OCI-LY3 (cell line): Measurements from ENCODE around the gene KCNMA1.

Experiments
- H2AFZ ChIP-seq: fragments of 200-600, 300-600 bp; shearing (Covaris generic); 2 replicates; pipeline ENCODE4 v1.6.0; 2014; ENCODE audit warnings: antibody characterized with exemption, low read depth, low read length
- H3K27ac ChIP-seq: fragments of 200-600, 300-600 bp; sonication (generic); 2 replicates; pipeline ENCODE4 v1.5.1; 2014; ENCODE audit warnings: mild to moderate bottlenecking, low read length, moderate library complexity, mixed read lengths
- H3K27me3 ChIP-seq: fragments of 200-600, 300-600 bp; sonication (generic); 2 replicates; pipeline ENCODE4 v1.6.1; 2014; ENCODE audit warnings: low read depth, low read length, mixed read lengths
- H3K36me3 ChIP-seq: fragments of 200-600, 300-600 bp; sonication (generic); replicated peaks from 2 replicates; pipeline ENCODE3; 2014; ENCODE audit warnings: low read depth, low read length, mixed read lengths
- H3K4me1 ChIP-seq: fragments of 300-600, 200-600 bp; sonication (generic); 2 replicates; pipeline ENCODE4 v1.6.1; 2014; ENCODE audit warnings: low read length, mixed read lengths
- H3K4me2 ChIP-seq: fragments of 200-600, 300-600 bp; sonication (generic); 2 replicates; pipeline ENCODE4 v1.6.1; 2014; ENCODE audit warnings: low read length, mixed read lengths
- H3K4me3 ChIP-seq: fragments of 300-600, 200-600 bp; sonication (generic); 2 replicates; pipeline ENCODE4 v1.5.1; 2014; ENCODE audit warnings: antibody characterized with exemption, mild to moderate bottlenecking, low read length, moderate library complexity
- H3K79me2 ChIP-seq: fragments of 300-600, 200-600 bp; shearing (Covaris generic); 2 replicates; pipeline ENCODE4 v1.6.1; 2014; ENCODE audit warnings: mild to moderate bottlenecking, low read length, mixed read lengths
- H3K9ac ChIP-seq: fragments of 300-600, 200-600 bp; shearing (Covaris generic); 2 replicates; pipeline ENCODE4 v1.6.0; 2014; ENCODE audit warnings: mild to moderate bottlenecking, low read length, moderate library complexity
- H3K9me3 ChIP-seq: fragments of 200-600, 300-600 bp; shearing (Covaris generic); 2 replicates; pipeline ENCODE4 v1.6.1; 2014; ENCODE audit warnings: low read length, mixed read lengths; ENCODE audit not compliant: insufficient read depth
- H4K20me1 ChIP-seq: fragments of 200-600, 300-600 bp; sonication (generic); 2 replicates; pipeline ENCODE4 v1.6.1; 2016; ENCODE audit warnings: low read length, mixed read lengths; ENCODE audit not compliant: insufficient read depth
- EZH2phosphoT487 ChIP-seq: fragments of 200-600 bp; shearing (Covaris generic); IDR thresholded peaks from 2 replicates; pipeline ENCODE4 v1.6.1; 2018; ENCODE audit warnings: antibody characterized with exemption, mixed run types, low read depth
- TF ChIP-seq, protein P1 (sequence below): fragments of 200-600, 300-600 bp; sonication (generic); IDR thresholded peaks from 2 replicates; pipeline ENCODE4 v1.5.1; 2014; ENCODE audit warnings: antibody characterized with exemption, low read length, low read depth

Gene KCNMA1

DNA sequence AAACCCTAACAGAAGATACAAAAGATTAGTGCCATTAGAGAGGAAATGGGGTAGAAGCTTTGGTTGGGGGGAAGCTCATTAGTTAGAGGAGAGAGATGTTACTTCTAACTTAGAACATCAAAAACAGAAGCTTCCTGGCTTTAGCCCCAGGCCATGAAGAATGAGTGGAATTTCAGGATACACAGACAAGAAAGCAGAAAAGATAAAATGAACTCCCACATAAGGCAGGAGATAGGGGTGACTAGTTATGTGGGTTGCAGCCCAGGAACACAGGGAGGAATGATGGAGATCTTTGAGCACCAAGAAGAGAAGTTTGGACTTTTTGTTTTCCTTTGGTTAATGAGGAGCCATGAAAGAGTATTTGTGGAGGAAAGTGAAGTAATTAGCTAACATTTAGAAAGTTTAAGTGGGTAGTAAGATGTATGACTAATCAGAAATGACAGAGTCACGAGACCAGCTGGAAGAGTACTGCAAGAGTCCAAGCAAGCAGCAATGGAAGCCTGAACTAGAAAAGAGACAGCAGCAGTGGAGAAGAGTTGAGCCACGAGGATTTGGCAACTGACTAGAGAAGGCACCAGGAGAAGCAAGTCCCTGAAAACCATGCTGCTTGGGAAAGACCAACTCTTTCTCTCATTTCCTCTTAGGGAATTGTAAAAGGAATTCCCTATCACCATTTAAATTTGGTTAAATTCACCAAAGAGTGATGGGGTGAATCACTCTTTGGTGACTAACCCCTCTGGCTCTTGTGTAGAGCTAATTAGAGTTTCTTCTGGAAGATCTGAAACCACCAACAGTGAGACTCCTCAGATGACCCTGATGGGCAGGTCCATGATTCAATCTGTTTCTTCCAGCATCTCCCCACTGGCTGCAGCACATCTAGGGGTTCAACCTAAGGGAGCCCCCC lies 131.9 kb downstream of the KCNMA1 start:
- Histone ChIP-seq H2AFZ (no peak overlapping the region), H4K20me1 (peaks cover 71% of the 10 kb centered on the region), H3K4me2 (no peak overlapping the region), H3K27ac (no peak overlapping the region), H3K36me3 (no peaks in the 10 kb centered on the region), H3K4me3 (no peak overlapping the region), H3K79me2 (peaks cover 25% of the 10 kb centered on the region), H3K9ac (no peak overlapping the region), H3K27me3 (no peaks in the 10 kb centered on the region), H3K9me3 (no peaks in the 10 kb centered on the region), H3K4me1 (peaks cover 25% of the 10 kb centered on the region)
- TF ChIP-seq, protein P1, sequence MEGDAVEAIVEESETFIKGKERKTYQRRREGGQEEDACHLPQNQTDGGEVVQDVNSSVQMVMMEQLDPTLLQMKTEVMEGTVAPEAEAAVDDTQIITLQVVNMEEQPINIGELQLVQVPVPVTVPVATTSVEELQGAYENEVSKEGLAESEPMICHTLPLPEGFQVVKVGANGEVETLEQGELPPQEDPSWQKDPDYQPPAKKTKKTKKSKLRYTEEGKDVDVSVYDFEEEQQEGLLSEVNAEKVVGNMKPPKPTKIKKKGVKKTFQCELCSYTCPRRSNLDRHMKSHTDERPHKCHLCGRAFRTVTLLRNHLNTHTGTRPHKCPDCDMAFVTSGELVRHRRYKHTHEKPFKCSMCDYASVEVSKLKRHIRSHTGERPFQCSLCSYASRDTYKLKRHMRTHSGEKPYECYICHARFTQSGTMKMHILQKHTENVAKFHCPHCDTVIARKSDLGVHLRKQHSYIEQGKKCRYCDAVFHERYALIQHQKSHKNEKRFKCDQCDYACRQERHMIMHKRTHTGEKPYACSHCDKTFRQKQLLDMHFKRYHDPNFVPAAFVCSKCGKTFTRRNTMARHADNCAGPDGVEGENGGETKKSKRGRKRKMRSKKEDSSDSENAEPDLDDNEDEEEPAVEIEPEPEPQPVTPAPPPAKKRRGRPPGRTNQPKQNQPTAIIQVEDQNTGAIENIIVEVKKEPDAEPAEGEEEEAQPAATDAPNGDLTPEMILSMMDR, result no peak
- TF ChIP-seq EZH2phosphoT487, result no peak

- H3K27ac ChIP-seq, result no peak overlapping the region
- H3K27me3 ChIP-seq, result no peaks in the 10 kb centered on the region
- no peaks in the 10 kb centered on the region for H3K36me3 ChIP-seq
- H3K4me1 ChIP-seq, result peaks cover 30% of the 10 kb centered on the region
- TF ChIP-seq EZH2phosphoT487, result no peak
- TF ChIP-seq, protein P1, result 0 out of 2 replicates have a peak, but pooled peaks have one; percentile 8
- H4K20me1 ChIP-seq, result peaks cover 69% of the 10 kb centered on the region
- H3K9ac ChIP-seq, result no peak overlapping the region
- H3K4me2 ChIP-seq, result no peak overlapping the region
- H3K9me3 ChIP-seq, result no peaks in the 10 kb centered on the region
- no peak overlapping the region for H2AFZ ChIP-seq
- peaks cover 28% of the 10 kb centered on the region for H3K79me2 ChIP-seq
- H3K4me3 ChIP-seq, result no peak overlapping the region
Measured at GRCh38 chr10:77504873-77505257, 132.7 kb downstream of the KCNMA1 start.

GRCh38 chr10:77504196-77504872 lies 133.3 kb downstream of the KCNMA1 start:
- TF ChIP-seq EZH2phosphoT487, result no peak
- TF ChIP-seq, protein P1, result no peak
- H3K4me2 ChIP-seq, result no peak overlapping the region
- no peaks in the 10 kb centered on the region for H3K9me3 ChIP-seq
- no peaks in the 10 kb centered on the region for H3K36me3 ChIP-seq
- H3K9ac ChIP-seq, result no peak overlapping the region
- no peak overlapping the region for H2AFZ ChIP-seq
- no peaks in the 10 kb centered on the region for H3K27me3 ChIP-seq
- H3K79me2 ChIP-seq, result peaks cover 27% of the 10 kb centered on the region
- peaks cover 30% of the 10 kb centered on the region for H3K4me1 ChIP-seq
- H4K20me1 ChIP-seq, result peaks cover 64% of the 10 kb centered on the region
- H3K4me3 ChIP-seq, result no peak overlapping the region
- no peak overlapping the region for H3K27ac ChIP-seq

- Histone ChIP-seq H3K4me3 (no peak overlapping the region), H4K20me1 (peaks cover 73% of the 10 kb centered on the region), H3K36me3 (no peaks in the 10 kb centered on the region), H3K79me2 (peaks cover 27% of the 10 kb centered on the region), H2AFZ (no peak overlapping the region), H3K27ac (no peak overlapping the region), H3K9me3 (no peaks in the 10 kb centered on the region), H3K4me2 (peak overlapping the region; percentile 44; the same call in 1 of the 2 replicates), H3K27me3 (no peaks in the 10 kb centered on the region), H3K9ac (no peak overlapping the region), H3K4me1 (peaks cover 30% of the 10 kb centered on the region)
- TF ChIP-seq, protein P1, result no peak
- no peak for TF ChIP-seq EZH2phosphoT487
Measured at GRCh38 chr10:77501846-77502261, 135.8 kb downstream of the KCNMA1 start.
